ENCODE measurements around the gene NRXN3. TPM values are rescaled to one million over a fixed set of nuclear protein-coding genes. Genes with fewer than 3 reads are reported as not detected.

Gene NRXN3
- total and polyA plus RNA-seq, 3 experiments from 2014 or later = not detected

DNA sequence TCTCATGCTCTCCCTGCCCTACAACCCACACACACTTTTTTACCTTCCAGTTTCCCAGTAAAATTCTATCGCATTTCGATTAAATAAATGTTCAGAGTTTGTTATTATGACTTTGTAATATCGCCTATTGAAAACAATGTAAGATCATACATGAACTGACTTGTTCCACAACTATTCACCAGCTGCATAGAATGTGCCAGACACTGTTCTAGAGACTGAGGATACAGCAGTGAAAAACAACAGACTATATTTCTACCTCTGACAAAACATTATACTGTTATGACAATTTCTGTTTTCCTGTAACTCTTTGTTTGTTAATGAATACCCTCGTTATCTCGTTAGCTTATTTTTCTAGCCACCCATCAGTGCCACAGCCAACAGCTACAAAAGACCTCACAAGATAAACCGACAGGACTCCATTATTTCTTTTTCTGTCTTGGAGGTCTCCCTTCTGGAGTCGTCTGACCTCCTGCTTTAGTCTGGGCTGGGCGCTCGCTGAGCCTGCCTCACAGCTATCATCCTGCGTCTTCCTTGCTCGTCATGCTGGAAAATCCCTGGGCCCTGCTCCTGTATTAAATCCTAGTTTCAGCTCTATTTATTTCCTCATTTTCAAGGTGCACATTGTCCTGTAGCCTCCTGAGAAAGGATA, 1542.3 kb downstream of the NRXN3 start:
- peaks cover 0 to 4% (median 2%) of the 10 kb centered on the region in 5 donors for H3K9me3 Mint-ChIP-seq
- no peaks in the 10 kb centered on the region for H3K36me3 Mint-ChIP-seq
- POLR2A ChIA-PET = no interaction called here
- DNase-seq = no peak
- Histone ChIP-seq H3K4me1 (ENCODE audit: insufficient read depth, low read length) (no peaks in the 10 kb centered on the region), H3K27ac (ENCODE audit: low read depth, low read length) (no peak overlapping the region), H3K9me3 (ENCODE audit: low read length) (no peaks in the 10 kb centered on the region), H3K27me3 (ENCODE audit: insufficient read depth, low read length, poor library complexity, severe bottlenecking) (no peaks in the 10 kb centered on the region), H3K4me3 (ENCODE audit: low read length) (no peak overlapping the region), H3K36me3 (ENCODE audit: insufficient read depth, low read length) (no peaks in the 10 kb centered on the region)
- CTCF ChIA-PET = no interaction called here
- H3K4me3 Mint-ChIP-seq = no peak overlapping the region
- no peaks in the 10 kb centered on the region for H3K27me3 Mint-ChIP-seq
- no peak overlapping the region for H3K27ac Mint-ChIP-seq
- H3K4me1 Mint-ChIP-seq = no peaks in the 10 kb centered on the region

- H3K27ac Mint-ChIP-seq = no peak overlapping the region
- H3K4me3 Mint-ChIP-seq = no peak overlapping the region
- Histone ChIP-seq H3K4me3 (ENCODE audit: low read length) (no peak overlapping the region), H3K27me3 (ENCODE audit: insufficient read depth, low read length, poor library complexity, severe bottlenecking) (no peaks in the 10 kb centered on the region), H3K27ac (ENCODE audit: low read depth, low read length) (no peak overlapping the region), H3K9me3 (ENCODE audit: low read length) (no peaks in the 10 kb centered on the region), H3K4me1 (ENCODE audit: insufficient read depth, low read length) (no peaks in the 10 kb centered on the region), H3K36me3 (ENCODE audit: insufficient read depth, low read length) (no peaks in the 10 kb centered on the region)
- no peaks in the 10 kb centered on the region for H3K4me1 Mint-ChIP-seq
- no peaks in the 10 kb centered on the region for H3K36me3 Mint-ChIP-seq
- CTCF ChIA-PET = no interaction called here
- POLR2A ChIA-PET = no interaction called here
- H3K9me3 Mint-ChIP-seq = peaks cover 0 to 2% (median 0%) of the 10 kb centered on the region in 5 donors
- no peaks in the 10 kb centered on the region for H3K27me3 Mint-ChIP-seq
- DNase-seq = no peak
Observed at GRCh38 chr14:79721399-79722084, 1551.4 kb downstream of the NRXN3 start.

DNA sequence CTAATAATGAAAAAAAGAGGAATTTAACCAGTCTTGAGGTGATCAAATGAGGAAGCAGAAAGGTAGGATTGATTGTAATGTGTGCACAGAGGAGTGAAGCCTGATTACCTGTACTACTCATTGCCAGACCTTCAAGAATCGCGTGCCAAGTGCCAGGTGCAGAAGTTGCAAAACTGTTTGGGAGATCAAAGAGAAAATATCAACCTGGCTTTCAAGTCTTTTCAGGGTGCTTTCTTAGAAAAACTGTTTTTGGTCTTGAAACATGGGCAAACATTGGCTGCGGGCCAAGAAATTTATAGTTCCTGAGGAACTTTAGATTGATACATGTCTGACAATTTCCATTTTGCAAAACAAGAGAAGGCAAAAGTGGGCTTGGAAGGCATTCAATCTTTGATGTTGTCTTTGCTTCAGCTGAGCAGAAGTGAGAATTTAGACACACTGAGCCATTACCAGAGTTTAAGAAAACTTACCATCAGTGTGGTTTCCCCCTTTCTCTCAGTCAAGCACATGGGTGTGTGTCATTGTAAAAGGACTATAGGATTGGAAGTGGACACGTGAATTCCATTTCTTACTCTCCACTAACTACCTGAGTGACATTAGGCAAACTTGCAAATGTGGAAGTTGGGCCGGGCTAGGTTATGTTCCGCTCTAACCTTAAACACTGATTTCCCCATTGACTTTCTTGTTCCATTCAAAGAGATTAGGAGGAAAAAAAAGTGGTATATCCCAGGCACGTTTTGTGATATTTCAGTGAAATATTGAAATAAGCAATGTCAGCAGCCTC, 1555.0 kb downstream of the NRXN3 start:
- H3K4me1 ChIP-seq (ENCODE audit: insufficient read depth, low read length) = no peaks in the 10 kb centered on the region
- no peak overlapping the region for H3K4me3 ChIP-seq (ENCODE audit: low read length)
- no peaks in the 10 kb centered on the region for H3K27me3 ChIP-seq (ENCODE audit: insufficient read depth, low read length, poor library complexity, severe bottlenecking)
- peaks cover 2 to 11% (median 3%) of the 10 kb centered on the region in 5 donors for H3K9me3 Mint-ChIP-seq
- no peak overlapping the region for H3K27ac ChIP-seq (ENCODE audit: low read depth, low read length)
- CTCF ChIA-PET = no interaction called here
- no peak overlapping the region for H3K27ac Mint-ChIP-seq
- no peaks in the 10 kb centered on the region for H3K9me3 ChIP-seq (ENCODE audit: low read length)
- no peak overlapping the region for H3K4me3 Mint-ChIP-seq
- POLR2A ChIA-PET = no interaction called here
- H3K36me3 ChIP-seq (ENCODE audit: insufficient read depth, low read length) = no peaks in the 10 kb centered on the region
- H3K4me1 Mint-ChIP-seq = no peaks in the 10 kb centered on the region
- no peaks in the 10 kb centered on the region for H3K27me3 Mint-ChIP-seq
- DNase-seq = no peak
- no peaks in the 10 kb centered on the region for H3K36me3 Mint-ChIP-seq

DNA sequence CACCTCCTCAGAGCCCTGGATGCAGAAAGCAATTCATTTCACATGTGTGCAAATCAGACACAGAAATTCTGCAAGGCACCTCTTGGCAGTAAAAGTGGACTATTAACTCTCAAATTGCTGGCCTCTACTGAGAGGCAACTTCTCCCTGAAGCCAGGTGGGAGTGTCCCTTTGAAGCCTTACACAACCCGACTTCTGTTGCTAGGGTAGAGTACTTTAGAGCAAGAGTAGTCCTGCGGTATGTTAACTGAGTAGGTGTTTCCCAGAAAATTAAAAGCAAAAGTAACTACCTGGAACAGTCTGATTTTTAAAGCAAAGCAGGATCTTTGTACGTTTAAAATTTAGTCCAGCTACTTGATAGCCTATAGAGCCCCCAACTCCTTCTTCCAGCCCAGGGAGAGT, 1557.7 kb downstream of the NRXN3 start:
- ChIA-PET POLR2A (no interaction called here), CTCF (no interaction called here)
- Histone ChIP-seq H3K36me3 (ENCODE audit: insufficient read depth, low read length) (no peaks in the 10 kb centered on the region), H3K27me3 (ENCODE audit: insufficient read depth, low read length, poor library complexity, severe bottlenecking) (no peaks in the 10 kb centered on the region), H3K27ac (ENCODE audit: low read depth, low read length) (no peak overlapping the region), H3K4me1 (ENCODE audit: insufficient read depth, low read length) (no peaks in the 10 kb centered on the region), H3K9me3 (ENCODE audit: low read length) (no peaks in the 10 kb centered on the region), H3K4me3 (ENCODE audit: low read length) (no peak overlapping the region)
- DNase-seq = no peak
- Mint-ChIP-seq H3K36me3 (no peaks in the 10 kb centered on the region), H3K9me3 (peaks cover 4 to 11% (median 5%) of the 10 kb centered on the region in 5 donors), H3K4me1 (no peaks in the 10 kb centered on the region), H3K27ac (no peak overlapping the region), H3K4me3 (no peak overlapping the region), H3K27me3 (no peaks in the 10 kb centered on the region)

- Histone ChIP-seq H3K36me3 (ENCODE audit: insufficient read depth, low read length) (no peaks in the 10 kb centered on the region), H3K9me3 (ENCODE audit: low read length) (no peaks in the 10 kb centered on the region), H3K27ac (ENCODE audit: low read depth, low read length) (no peak overlapping the region), H3K4me1 (ENCODE audit: insufficient read depth, low read length) (no peaks in the 10 kb centered on the region), H3K4me3 (ENCODE audit: low read length) (no peak overlapping the region), H3K27me3 (ENCODE audit: insufficient read depth, low read length, poor library complexity, severe bottlenecking) (no peaks in the 10 kb centered on the region)
- H3K9me3 Mint-ChIP-seq = peaks cover 4 to 11% (median 5%) of the 10 kb centered on the region in 5 donors
- H3K27me3 Mint-ChIP-seq = no peaks in the 10 kb centered on the region
- POLR2A ChIA-PET = no interaction called here
- CTCF ChIA-PET = no interaction called here
- H3K36me3 Mint-ChIP-seq = no peaks in the 10 kb centered on the region
- DNase-seq = no peak
- H3K4me3 Mint-ChIP-seq = no peak overlapping the region
- no peaks in the 10 kb centered on the region for H3K4me1 Mint-ChIP-seq
- H3K27ac Mint-ChIP-seq = no peak overlapping the region
Observed at GRCh38 chr14:79728331-79728730, 1558.2 kb downstream of the NRXN3 start.

- POLR2A ChIA-PET = no interaction called here
- no peak for DNase-seq
Observed at GRCh38 chr14:79729731-79730130, 1559.6 kb downstream of the NRXN3 start.

GRCh38 chr14:79730196-79730595, 1560.0 kb downstream of the NRXN3 start:
- H3K27me3 ChIP-seq (ENCODE audit: insufficient read depth, low read length, poor library complexity, severe bottlenecking) = no peaks in the 10 kb centered on the region
- no peaks in the 10 kb centered on the region for H3K36me3 ChIP-seq (ENCODE audit: insufficient read depth, low read length)
- Mint-ChIP-seq H3K36me3 (no peaks in the 10 kb centered on the region), H3K9me3 (peaks cover 4 to 18% (median 5%) of the 10 kb centered on the region in 5 donors), H3K27me3 (no peaks in the 10 kb centered on the region), H3K27ac (no peak overlapping the region), H3K4me1 (no peaks in the 10 kb centered on the region), H3K4me3 (no peak overlapping the region)
- ChIA-PET POLR2A (no interaction called here), CTCF (no interaction called here)
- H3K9me3 ChIP-seq (ENCODE audit: low read length) = no peaks in the 10 kb centered on the region
- H3K4me1 ChIP-seq (ENCODE audit: insufficient read depth, low read length) = no peaks in the 10 kb centered on the region
- H3K27ac ChIP-seq (ENCODE audit: low read depth, low read length) = no peak overlapping the region
- H3K4me3 ChIP-seq (ENCODE audit: low read length) = no peak overlapping the region
- no peak for DNase-seq

More at GRCh38 chr14:79729731-79730130, 1559.6 kb downstream of the NRXN3 start:
- Mint-ChIP-seq H3K36me3 (no peaks in the 10 kb centered on the region), H3K4me3 (no peak overlapping the region), H3K4me1 (no peaks in the 10 kb centered on the region), H3K27me3 (no peaks in the 10 kb centered on the region), H3K9me3 (peaks cover 4 to 18% (median 5%) of the 10 kb centered on the region in 5 donors), H3K27ac (no peak overlapping the region)
- Histone ChIP-seq H3K27me3 (ENCODE audit: insufficient read depth, low read length, poor library complexity, severe bottlenecking) (no peaks in the 10 kb centered on the region), H3K4me3 (ENCODE audit: low read length) (no peak overlapping the region), H3K9me3 (ENCODE audit: low read length) (no peaks in the 10 kb centered on the region), H3K36me3 (ENCODE audit: insufficient read depth, low read length) (no peaks in the 10 kb centered on the region), H3K4me1 (ENCODE audit: insufficient read depth, low read length) (no peaks in the 10 kb centered on the region), H3K27ac (ENCODE audit: low read depth, low read length) (no peak overlapping the region)
- CTCF ChIA-PET = no interaction called here

- H3K27me3 ChIP-seq (ENCODE audit: insufficient read depth, low read length, poor library complexity, severe bottlenecking) = no peaks in the 10 kb centered on the region
- Mint-ChIP-seq H3K4me3 (no peak overlapping the region), H3K27me3 (no peaks in the 10 kb centered on the region), H3K27ac (no peak overlapping the region), H3K4me1 (no peaks in the 10 kb centered on the region), H3K36me3 (no peaks in the 10 kb centered on the region), H3K9me3 (peaks cover 4 to 18% (median 5%) of the 10 kb centered on the region in 5 donors)
- ChIA-PET POLR2A (no interaction called here), CTCF (no interaction called here)
- no peaks in the 10 kb centered on the region for H3K36me3 ChIP-seq (ENCODE audit: insufficient read depth, low read length)
- no peaks in the 10 kb centered on the region for H3K4me1 ChIP-seq (ENCODE audit: insufficient read depth, low read length)
- no peaks in the 10 kb centered on the region for H3K9me3 ChIP-seq (ENCODE audit: low read length)
- no peak for DNase-seq
- H3K27ac ChIP-seq (ENCODE audit: low read depth, low read length) = no peak overlapping the region
- no peak overlapping the region for H3K4me3 ChIP-seq (ENCODE audit: low read length)
Observed at GRCh38 chr14:79730953-79731352, 1560.8 kb downstream of the NRXN3 start.

Data from CD8-positive, alpha-beta memory T cell (primary cell).